ENCODE data around the gene KCNE3.

- no peak for TF ChIP-seq CTCF (conservative IDR thresholded peaks at IDR 0.05; ENCODE audit: low read depth in 2 of 2)
- TF ChIP-seq POLR2AphosphoS5 (IDR thresholded peaks at IDR 0.05; ENCODE audit: low read depth), result no peak
- no peak for TF ChIP-seq REST (IDR thresholded peaks at IDR 0.05; ENCODE audit: unreplicated experiment)
- TF ChIP-seq STAT1 (IDR thresholded peaks at IDR 0.05; ENCODE audit: unreplicated experiment), result no peak
Measured at GRCh38 chr11:74459584-74459983, 7.8 kb downstream of the KCNE3 start.
